ENCODE data around the gene PHETA1. TPM values are rescaled to one million over a fixed set of nuclear protein-coding genes. Genes with fewer than 3 reads are reported as not detected.
"Not testable (repeated sequence)": the region's sequence is repeated elsewhere in the genome, so short reads cannot be mapped to it uniquely, and the experiment has no call there.

The PHETA1 gene
- total RNA-seq, 1 experiment from 2014 or later = 10.6 TPM

GRCh38 chr12:111377440-111377839 lies 8.5 kb upstream of the PHETA1 start:
- Histone ChIP-seq H3K9me3 (ENCODE audit: control insufficient read depth in 1 of 2, insufficient read depth in 1 of 2, low read depth in 1 of 2, low read length in 2 of 2) (no peaks in the 10 kb centered on the region), H2AFZ (ENCODE audit: low read depth, low read length, poor library complexity, severe bottlenecking) (no peak overlapping the region), H3K9ac (ENCODE audit: low read length) (no peak overlapping the region), H3K4me3 (replicated peaks in 1 of 2; ENCODE audit: low read depth in 1 of 2, low read length in 2 of 2) (no peak overlapping the region), H3K79me2 (ENCODE audit: insufficient read depth, low read length) (no peaks in the 10 kb centered on the region), H3K9me2 (ENCODE audit: insufficient read depth) (no peaks in the 10 kb centered on the region), H4K20me1 (ENCODE audit: insufficient read depth) (no peaks in the 10 kb centered on the region), H3K36me3 (ENCODE audit: control insufficient read depth in 1 of 2, insufficient read depth in 2 of 2, low read length in 2 of 2) (no peaks in the 10 kb centered on the region), H3K4me2 (ENCODE audit: low read length) (no peak overlapping the region), H3K4me1 (ENCODE audit: control insufficient read depth in 1 of 2, insufficient read depth in 2 of 2, low read length in 2 of 2) (no peaks in the 10 kb centered on the region), H3K27ac (ENCODE audit: low read depth, low read length) (no peak overlapping the region), H3K27me3 (ENCODE audit: insufficient read depth, low read length) (no peaks in the 10 kb centered on the region)
- ChIA-PET POLR2A (no interaction called here), RAD21 (ENCODE audit: low non-redundant PET in 1 of 2, low total read pairs in 2 of 2, uncharacterized antibody in 2 of 2, unreplicated experiment in 2 of 2) (no interaction called here), CTCF (no interaction called here)
- intact Hi-C loops (cut with micrococcal nuclease) = no loop called here
- TF ChIP-seq EGR1 (IDR thresholded peaks at IDR 0.05; ENCODE audit: low read depth) = no peak
- TF ChIP-seq SP1 (IDR thresholded peaks at IDR 0.05; ENCODE audit: low read depth) = no peak
- TF ChIP-seq MAX (IDR thresholded peaks at IDR 0.05) = no peak
- TF ChIP-seq POLR2AphosphoS5 (IDR thresholded peaks at IDR 0.05; ENCODE audit: low read depth, low read length) = no peak
- no peak for TF ChIP-seq CBX3 (IDR thresholded peaks at IDR 0.05; ENCODE audit: low read depth)
- TF ChIP-seq CEBPB (IDR thresholded peaks at IDR 0.05; ENCODE audit: low read depth) = no peak
- TF ChIP-seq EZH2 (IDR thresholded peaks at IDR 0.05) = no peak
- BruUV-seq (replicated peaks) = no TSS peak
- no peak for ATAC-seq
- no peak for DNase-seq (ENCODE audit: low read depth, low spot score)

GRCh38 chr12:111373231-111373630 lies 4.3 kb upstream of the PHETA1 start:
- H3K27me3 ChIP-seq (ENCODE audit: insufficient read depth, low read length); H4K20me1 ChIP-seq (ENCODE audit: insufficient read depth); H3K4me2 ChIP-seq (ENCODE audit: low read length); H3K4me3 ChIP-seq (replicated peaks in 1 of 2; ENCODE audit: low read depth in 1 of 2, low read length in 2 of 2); CTCF ChIA-PET; H3K36me3 ChIP-seq (ENCODE audit: control insufficient read depth in 1 of 2, insufficient read depth in 2 of 2, low read length in 2 of 2); H3K9ac ChIP-seq (ENCODE audit: low read length); BruUV-seq (replicated peaks); ATAC-seq; H3K79me2 ChIP-seq (ENCODE audit: insufficient read depth, low read length); H3K27ac ChIP-seq (ENCODE audit: low read depth, low read length); H3K9me2 ChIP-seq (ENCODE audit: insufficient read depth); intact Hi-C loops (cut with micrococcal nuclease); POLR2A ChIA-PET; H3K9me3 ChIP-seq (ENCODE audit: control insufficient read depth in 1 of 2, insufficient read depth in 1 of 2, low read depth in 1 of 2, low read length in 2 of 2); DNase-seq (ENCODE audit: low read depth, low spot score); H2AFZ ChIP-seq (ENCODE audit: low read depth, low read length, poor library complexity, severe bottlenecking); RAD21 ChIA-PET (ENCODE audit: low non-redundant PET in 1 of 2, low total read pairs in 2 of 2, uncharacterized antibody in 2 of 2, unreplicated experiment in 2 of 2): not testable (repeated sequence)
- H3K4me1 ChIP-seq (ENCODE audit: control insufficient read depth in 1 of 2, insufficient read depth in 2 of 2, low read length in 2 of 2) = peaks cover 2 to 13% of the 10 kb centered on the region in 2 experiments; a peak in 3 of 4 replicates

All from HCT116 (cell line).